Gastroesophageal sphincter (tissue), 4 donors: ENCODE results near the gene EPHA2. TPM values are rescaled to one million over a fixed set of nuclear protein-coding genes. Genes with fewer than 3 reads are reported as not detected.

Source experiments
- ATAC-seq: fragments of 150-250 bp; one replicate; pipeline ENCODE4 v1.9.1; 2016; ENCODE audit warnings: mild to moderate bottlenecking, moderate library complexity
- H3K27ac ChIP-seq, 4 donors: fragments of 200-600 bp; sonication (generic) in 3 of 4; 1 replicate in 3 of 4; 2 replicates in 1 of 4; pipeline ENCODE4 v1.5.1; 2016 to 2019
- H3K27me3 ChIP-seq: fragments of 200-600 bp; sonication (generic); one replicate; pipeline ENCODE4 v1.5.1; 2019
- H3K36me3 ChIP-seq, 2 donors: fragments of 200-600 bp; sonication (generic); one replicate each; pipeline ENCODE4 v1.5.1; 2019; ENCODE audit warnings: control low read depth in 1 of 2
- H3K4me1 ChIP-seq, 3 donors: fragments of 200-600 bp; sonication (generic); 1 replicate in 2 of 3; 2 replicates in 1 of 3; pipeline ENCODE4 v1.5.1; 2016 to 2019; ENCODE audit warnings: control low read depth in 2 of 3
- H3K4me3 ChIP-seq, 2 donors: fragments of 200-600 bp; sonication (generic); one replicate each; pipeline ENCODE4 v1.5.1; 2019; ENCODE audit warnings: mild to moderate bottlenecking in 1 of 2, moderate library complexity in 1 of 2
- H3K9me3 ChIP-seq, 3 donors: fragments of 200-600 bp; sonication (generic); one replicate each; pipeline ENCODE4 v1.5.1; 2017 to 2019; ENCODE audit warnings: control low read depth in 2 of 3
- EP300 ChIP-seq: sonication (generic); formaldehyde crosslinking; IDR thresholded peaks from one replicate; pipeline ENCODE4 v1.6.1; 2017; ENCODE audit warnings: antibody characterized with exemption, mild to moderate bottlenecking
- POLR2A ChIP-seq, 2 donors: fragments of 450-650 bp; IDR thresholded peaks; one replicate each; pipeline ENCODE4 v1.6.1; 2017; ENCODE audit warnings: antibody characterized with exemption in 2 of 2, mild to moderate bottlenecking in 2 of 2, moderate library complexity in 1 of 2
- POLR2AphosphoS5 ChIP-seq: sonication (generic); formaldehyde crosslinking; IDR thresholded peaks from one replicate; pipeline ENCODE4 v1.6.1; 2017; ENCODE audit warnings: antibody characterized with exemption
- WGBS, 2 donors: methylation state at CpG; one replicate each; pipeline ENCODE4 v1.1.5; 2018; ENCODE audit warnings: low coverage in 1 of 2; 5-methylcytosine and 5-hydroxymethylcytosine counted together
- total RNA-seq, 4 donors: library from RNA; depleted of rRNA; stranded (reverse); fragments of >200 nt; gene quantifications; one replicate each; pipeline ENCODE4 v1.1.0, GENCODE V29; 2016
- TF ChIP-seq, protein P1 (sequence below), 4 experiments: fragments of 200-600 bp in 2 of 4; fragments of 450-650 bp in 2 of 4; sonication (generic) in 1 of 4; IDR thresholded peaks; one replicate each; pipeline ENCODE4 v1.5.1; 2017 to 2019; ENCODE audit warnings: antibody characterized with exemption in 4 of 4, mild to moderate bottlenecking in 2 of 4, moderate library complexity in 2 of 4

The EPHA2 gene
- total RNA-seq, 4 donors from 2014 or later = 8.9 to 16.1 (median 12.4) TPM

DNA sequence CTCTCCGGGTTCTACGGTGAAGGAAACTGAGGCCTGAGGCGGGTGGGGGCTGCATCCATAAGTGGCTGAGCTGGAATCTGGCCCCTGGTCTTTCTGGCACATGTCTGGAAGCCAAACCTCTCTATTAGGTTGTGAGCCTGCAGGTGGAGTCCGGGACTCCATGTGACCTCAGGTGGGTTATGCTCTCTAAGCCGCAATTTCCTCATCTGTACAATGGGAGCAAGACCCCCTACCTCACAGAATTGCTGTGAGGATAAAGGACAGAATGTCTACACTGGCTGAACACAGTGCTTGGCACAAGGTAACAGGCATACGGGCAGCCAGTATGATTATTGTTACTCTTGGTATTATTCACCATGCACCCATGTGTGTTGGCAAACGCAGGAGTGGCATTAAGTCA, 6.7 kb downstream of the EPHA2 start:
- Histone ChIP-seq H3K36me3 (peaks cover 0 to 29% of the 10 kb centered on the region in 2 donors), H3K27me3 (no peaks in the 10 kb centered on the region), H3K9me3 (no peaks in the 10 kb centered on the region), H3K4me1 (peaks cover 0 to 82% (median 29%) of the 10 kb centered on the region in 3 donors), H3K4me3 (no peak overlapping the region), H3K27ac (no peak overlapping the region)
- TF ChIP-seq EP300 (no peak), POLR2A (IDR thresholded peaks at IDR 0.05) (no peak), POLR2AphosphoS5 (no peak)
- TF ChIP-seq, protein P1, sequence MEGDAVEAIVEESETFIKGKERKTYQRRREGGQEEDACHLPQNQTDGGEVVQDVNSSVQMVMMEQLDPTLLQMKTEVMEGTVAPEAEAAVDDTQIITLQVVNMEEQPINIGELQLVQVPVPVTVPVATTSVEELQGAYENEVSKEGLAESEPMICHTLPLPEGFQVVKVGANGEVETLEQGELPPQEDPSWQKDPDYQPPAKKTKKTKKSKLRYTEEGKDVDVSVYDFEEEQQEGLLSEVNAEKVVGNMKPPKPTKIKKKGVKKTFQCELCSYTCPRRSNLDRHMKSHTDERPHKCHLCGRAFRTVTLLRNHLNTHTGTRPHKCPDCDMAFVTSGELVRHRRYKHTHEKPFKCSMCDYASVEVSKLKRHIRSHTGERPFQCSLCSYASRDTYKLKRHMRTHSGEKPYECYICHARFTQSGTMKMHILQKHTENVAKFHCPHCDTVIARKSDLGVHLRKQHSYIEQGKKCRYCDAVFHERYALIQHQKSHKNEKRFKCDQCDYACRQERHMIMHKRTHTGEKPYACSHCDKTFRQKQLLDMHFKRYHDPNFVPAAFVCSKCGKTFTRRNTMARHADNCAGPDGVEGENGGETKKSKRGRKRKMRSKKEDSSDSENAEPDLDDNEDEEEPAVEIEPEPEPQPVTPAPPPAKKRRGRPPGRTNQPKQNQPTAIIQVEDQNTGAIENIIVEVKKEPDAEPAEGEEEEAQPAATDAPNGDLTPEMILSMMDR (IDR thresholded peaks at IDR 0.05) = no peak
- no peak for ATAC-seq
- 70 to 100% methylated on average over 3 to 4 of the region's 7 CpGs for WGBS, 2 donors

DNA sequence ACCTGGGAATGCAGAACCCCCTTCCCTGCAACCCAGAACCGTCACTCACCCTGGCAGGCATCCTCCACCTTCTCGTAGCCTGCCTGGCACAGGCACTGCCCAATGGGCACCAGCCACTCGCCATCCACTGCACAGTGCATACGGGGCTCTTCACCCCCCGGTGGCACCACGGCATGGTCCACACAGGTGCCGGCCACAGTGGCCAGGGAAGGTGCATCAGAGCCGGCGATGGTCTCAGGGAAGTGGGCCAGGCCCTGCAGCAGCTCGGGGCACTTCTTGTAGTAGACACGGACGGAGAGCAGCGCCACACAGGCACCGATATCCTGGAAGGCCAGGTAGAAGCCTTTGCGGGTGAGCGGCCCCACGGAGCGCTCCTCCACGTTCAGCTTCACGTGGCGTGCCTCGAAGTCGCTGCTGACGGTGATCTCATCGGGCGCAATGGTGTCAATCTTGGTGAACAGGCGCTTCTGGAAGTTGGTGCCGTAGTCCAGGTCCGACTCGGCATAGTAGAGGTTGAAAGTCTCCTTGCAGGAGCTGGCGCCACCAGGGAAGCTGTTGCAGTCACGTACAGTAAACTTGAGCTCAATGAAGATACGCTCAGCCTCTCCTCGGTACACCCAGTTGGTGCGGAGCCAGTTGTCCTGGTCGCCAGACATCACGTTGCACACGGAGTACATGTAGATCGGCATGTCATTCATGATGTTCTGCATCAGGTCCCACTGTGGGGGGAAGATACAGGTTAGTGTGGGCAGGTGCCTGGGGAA, 7.4 kb downstream of the EPHA2 start:
- H3K4me1 ChIP-seq = peaks cover 0 to 82% (median 23%) of the 10 kb centered on the region in 3 donors
- H3K27ac ChIP-seq = no peak overlapping the region
- no peak for ATAC-seq
- H3K36me3 ChIP-seq = peaks cover 0 to 29% of the 10 kb centered on the region in 2 donors
- TF ChIP-seq, protein P1 (IDR thresholded peaks at IDR 0.05) = no peak
- no peak for TF ChIP-seq EP300
- no peak for TF ChIP-seq POLR2A (IDR thresholded peaks at IDR 0.05)
- WGBS, 2 donors = 88 to 98% methylated on average over 6 to 10 of the region's 39 CpGs
- H3K27me3 ChIP-seq = no peaks in the 10 kb centered on the region
- no peak overlapping the region for H3K4me3 ChIP-seq
- H3K9me3 ChIP-seq = no peaks in the 10 kb centered on the region

DNA sequence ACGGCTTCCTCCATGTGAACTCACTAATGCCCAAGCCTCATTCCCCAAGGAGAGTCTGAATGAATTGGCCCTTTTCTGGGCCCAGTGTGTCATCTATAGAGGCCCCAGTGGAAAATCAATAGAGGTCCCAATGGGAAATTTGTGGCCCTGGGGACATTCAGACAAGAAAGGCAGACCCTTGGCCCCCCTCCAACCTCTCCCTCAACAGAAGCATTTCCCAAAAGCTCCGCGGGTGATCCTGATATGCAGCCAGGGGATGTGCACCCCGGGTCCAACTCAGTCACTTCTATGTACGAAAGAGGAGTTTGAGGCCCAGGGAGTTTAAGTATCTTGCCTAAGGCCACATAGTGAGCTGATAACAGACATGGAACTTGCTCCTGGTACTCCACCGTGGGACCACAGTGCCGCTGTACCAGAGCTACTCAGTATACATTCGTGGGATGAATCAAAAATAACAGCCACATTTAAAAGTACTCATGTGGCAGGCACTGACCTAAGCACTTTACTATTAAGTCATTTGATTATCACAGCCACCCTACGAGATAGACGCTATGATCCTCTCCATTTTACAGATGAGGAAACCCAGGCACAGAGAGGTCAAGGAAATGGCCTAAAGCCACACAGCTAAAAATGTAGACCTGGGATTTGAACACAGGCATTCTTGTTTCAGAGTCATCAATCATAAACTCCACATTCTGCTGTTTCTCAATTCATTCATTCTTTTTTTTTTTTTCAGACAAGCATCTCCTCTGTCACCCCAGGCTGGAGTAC, 8.5 kb downstream of the EPHA2 start:
- ATAC-seq = no peak
- Histone ChIP-seq H3K27ac (peak overlapping the region in 3 of 4 donors; percentile 78 to 83 (median 82)), H3K27me3 (no peaks in the 10 kb centered on the region), H3K4me1 (peaks cover 0 to 75% (median 23%) of the 10 kb centered on the region in 3 donors), H3K4me3 (no peak overlapping the region), H3K36me3 (peaks cover 0 to 35% of the 10 kb centered on the region in 2 donors), H3K9me3 (no peaks in the 10 kb centered on the region)
- 77 to 82% methylated on average over 5 to 7 of the region's 10 CpGs for WGBS, 2 donors
- TF ChIP-seq, protein P1 (IDR thresholded peaks at IDR 0.05) = no peak
- TF ChIP-seq POLR2A (IDR thresholded peaks at IDR 0.05) = no peak
- TF ChIP-seq EP300 = no peak
- no peak for TF ChIP-seq POLR2AphosphoS5

DNA sequence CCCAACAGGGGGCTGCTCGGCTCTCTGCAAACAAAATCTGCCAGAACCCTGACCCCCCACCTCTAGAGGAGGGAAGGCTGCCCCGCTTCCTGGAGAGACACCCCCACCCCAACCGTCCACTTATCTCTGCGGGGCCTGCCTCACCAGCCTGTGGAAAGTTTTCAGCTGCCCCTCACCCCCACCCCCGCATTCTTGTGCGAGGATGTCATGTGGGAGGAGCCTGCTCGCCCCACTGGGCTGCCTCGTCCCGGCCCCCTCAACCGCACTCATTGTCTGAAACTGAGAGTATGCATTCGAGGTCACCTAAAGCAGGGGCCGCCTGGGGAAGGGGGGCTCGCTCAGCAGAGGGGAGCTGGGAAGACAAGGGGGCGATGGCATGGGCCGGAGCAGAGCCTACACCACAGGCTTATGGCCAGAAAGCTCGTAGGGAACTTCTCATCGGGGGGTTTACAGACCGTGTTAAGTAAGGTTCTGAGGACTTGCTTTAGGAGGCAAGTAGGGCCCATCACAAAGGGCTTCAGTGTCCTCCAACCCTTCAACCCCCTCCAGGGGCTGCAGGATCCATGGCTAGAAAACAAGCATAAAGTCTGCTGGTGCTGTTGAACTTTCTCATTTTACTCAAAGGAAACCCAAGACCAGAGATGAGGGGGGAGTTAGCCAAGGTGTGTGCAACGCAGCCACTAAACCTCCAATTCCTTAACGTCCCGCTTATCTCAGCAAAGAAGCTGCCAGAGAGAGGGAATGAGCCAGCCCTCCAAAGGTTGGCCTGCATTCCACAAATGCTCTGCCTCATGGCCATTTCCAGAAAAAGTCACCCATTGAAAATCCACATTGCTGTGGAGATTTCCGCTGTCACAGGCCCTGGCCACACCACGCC, 9.4 kb downstream of the EPHA2 start:
- H3K27me3 ChIP-seq = no peaks in the 10 kb centered on the region
- H3K27ac ChIP-seq = peak overlapping the region; percentile 22 to 83 (median 80)
- peak overlapping the region in 1 of 2 donors; percentile 41 for H3K4me3 ChIP-seq
- H3K9me3 ChIP-seq = no peaks in the 10 kb centered on the region
- peak; percentile 64 for ATAC-seq
- H3K36me3 ChIP-seq = peaks cover 0 to 35% of the 10 kb centered on the region in 2 donors
- H3K4me1 ChIP-seq = peaks cover 0 to 75% (median 28%) of the 10 kb centered on the region in 3 donors
- 43 to 48% methylated on average over 7 of the region's 23 CpGs for WGBS, 2 donors
- TF ChIP-seq EP300 (no peak), POLR2AphosphoS5 (peak; percentile 19)
- TF ChIP-seq, protein P1 (IDR thresholded peaks at IDR 0.05) = peak in 2 of 4 experiments; percentile 3 to 28
